SK-N-SH (cell line): Measurements from ENCODE around the gene BRAF.

Source experiments
- CTCF ChIP-seq: fragments of 200-600 bp; sonication (generic); IDR thresholded peaks from 2 replicates; pipeline ENCODE4 v1.6.1; 2017; ENCODE audit warnings: antibody characterized with exemption, mild to moderate bottlenecking, moderate library complexity
- ELF1 ChIP-seq: IDR thresholded peaks from 2 replicates; pipeline ENCODE4 v1.4.0; 2012
- GABPA ChIP-seq: IDR thresholded peaks from 2 replicates; pipeline ENCODE4 v1.4.0; 2012; ENCODE audit warnings: low read depth, mild to moderate bottlenecking
- MAX ChIP-seq: IDR thresholded peaks from 2 replicates; pipeline ENCODE4 v1.4.0; 2012; ENCODE audit warnings: low read depth
- RCOR1 ChIP-seq: fragments of 150-350 bp; IDR thresholded peaks from 2 replicates; pipeline ENCODE4 v1.6.1; 2017; ENCODE audit warnings: antibody characterized with exemption, low read length
- REST ChIP-seq: IDR thresholded peaks from 2 replicates; pipeline ENCODE4 v1.6.1; 2012; ENCODE audit warnings: mild to moderate bottlenecking, low read depth, low read length, moderate library complexity
- SIN3A ChIP-seq: IDR thresholded peaks from 2 replicates; pipeline ENCODE4 v1.6.1; 2012; ENCODE audit warnings: low read depth, mild to moderate bottlenecking, low read length, moderate library complexity, borderline replicate concordance
- TAF1 ChIP-seq: IDR thresholded peaks from 2 replicates; pipeline ENCODE4 v1.6.1; 2012; ENCODE audit warnings: low read depth, mild to moderate bottlenecking, low read length, moderate library complexity, borderline replicate concordance

- no peak for TF ChIP-seq CTCF
- TF ChIP-seq TAF1, result no peak
- TF ChIP-seq ELF1, result no peak
- no peak for TF ChIP-seq GABPA
- TF ChIP-seq RCOR1, result no peak
- TF ChIP-seq REST, result no peak
- no peak for TF ChIP-seq SIN3A
- no peak for TF ChIP-seq MAX
Observed at GRCh38 chr7:140678081-140678815, 246.5 kb downstream of the BRAF start.
